HepG2 (cell line): ENCODE results near the gene MYO6.

Experiments used
- DDIT3 ChIP-seq: sonication (generic); formaldehyde crosslinking; IDR thresholded peaks from 2 replicates; pipeline ENCODE4 v1.4.0; 2020; ENCODE audit warnings: mild to moderate bottlenecking, missing genetic modification reagents
- POLR2A ChIP-seq, 2 experiments: IDR thresholded peaks; 2 replicates each; pipeline ENCODE4 v1.6.1; 2011; ENCODE audit warnings: low read depth in 2 of 2, low read length in 2 of 2, mild to moderate bottlenecking in 1 of 2, moderate library complexity in 1 of 2; ENCODE audit not compliant: insufficient read depth in 1 of 2
- ZNF251 ChIP-seq: sonication (generic); formaldehyde crosslinking; IDR thresholded peaks from 2 replicates; pipeline ENCODE4 v1.9.0; 2021; ENCODE audit warnings: mild to moderate bottlenecking, missing genetic modification reagents

- TF ChIP-seq DDIT3 (CRISPR knock-in tag) (no peak), ZNF251 (CRISPR knock-in tag) (no peak), POLR2A (IDR thresholded peaks at IDR 0.05; ENCODE audit: insufficient read depth in 1 of 2, low read depth in 2 of 2, low read length in 2 of 2) (no peak)
These were observed 37.9 kb upstream of the MYO6 start for GRCh38 chr6:75711173-75711572.
